ENCODE results near the gene NYAP2. TPM values are rescaled to one million over a fixed set of nuclear protein-coding genes. Genes with fewer than 3 reads are reported as not detected.

NYAP2 gene
- total RNA-seq, 1 experiment from 2014 or later = not detected

DNA sequence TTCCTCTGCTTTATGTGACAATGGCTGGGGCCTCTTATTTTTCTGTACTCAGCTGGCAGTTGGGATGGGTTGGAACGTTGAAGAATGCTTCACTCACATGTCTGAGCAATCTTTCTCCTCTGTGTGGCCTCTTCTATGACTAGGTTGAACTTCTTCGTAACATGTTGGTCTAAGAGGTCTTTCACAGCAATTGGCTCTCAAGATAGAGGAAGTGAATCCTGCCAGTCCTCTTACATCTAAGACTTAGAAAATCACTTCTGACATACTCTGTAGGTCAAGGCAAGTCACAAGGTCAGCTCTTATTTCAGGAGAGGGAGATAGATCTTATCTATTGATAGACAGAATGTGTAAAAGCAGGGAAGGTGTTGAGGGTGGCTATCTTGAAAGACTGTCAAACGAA, 174.1 kb downstream of the NYAP2 start:
- ATAC-seq = no peak
- TF ChIP-seq CREM (CRISPR knock-in tag; IDR thresholded peaks at IDR 0.05) = no peak
- TF ChIP-seq, protein P1, sequence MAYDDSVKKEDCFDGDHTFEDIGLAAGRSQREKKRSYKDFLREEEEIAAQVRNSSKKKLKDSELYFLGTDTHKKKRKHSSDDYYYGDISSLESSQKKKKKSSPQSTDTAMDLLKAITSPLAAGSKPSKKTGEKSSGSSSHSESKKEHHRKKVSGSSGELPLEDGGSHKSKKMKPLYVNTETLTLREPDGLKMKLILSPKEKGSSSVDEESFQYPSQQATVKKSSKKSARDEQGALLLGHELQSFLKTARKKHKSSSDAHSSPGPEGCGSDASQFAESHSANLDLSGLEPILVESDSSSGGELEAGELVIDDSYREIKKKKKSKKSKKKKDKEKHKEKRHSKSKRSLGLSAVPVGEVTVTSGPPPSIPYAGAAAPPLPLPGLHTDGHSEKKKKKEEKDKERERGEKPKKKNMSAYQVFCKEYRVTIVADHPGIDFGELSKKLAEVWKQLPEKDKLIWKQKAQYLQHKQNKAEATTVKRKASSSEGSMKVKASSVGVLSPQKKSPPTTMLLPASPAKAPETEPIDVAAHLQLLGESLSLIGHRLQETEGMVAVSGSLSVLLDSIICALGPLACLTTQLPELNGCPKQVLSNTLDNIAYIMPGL (CRISPR knock-in tag; IDR thresholded peaks at IDR 0.05) = no peak
- peaks cover 2% of the 10 kb centered on the region; the same call in 1 of the 2 replicates for H3K27me3 Mint-ChIP-seq (ENCODE audit: low read depth)
- POLR2A ChIA-PET = no interaction called here
- H3K4me3 Mint-ChIP-seq = no peak overlapping the region
- H3K36me3 Mint-ChIP-seq = peaks cover 16% of the 10 kb centered on the region
- no peak for DNase-seq (ENCODE audit: low spot score)
- CTCF ChIA-PET = no interaction called here
- no peak overlapping the region for H3K27ac Mint-ChIP-seq
- peaks cover 7% of the 10 kb centered on the region for H3K4me1 Mint-ChIP-seq
- H3K9me3 Mint-ChIP-seq = peaks cover 32% of the 10 kb centered on the region

DNA sequence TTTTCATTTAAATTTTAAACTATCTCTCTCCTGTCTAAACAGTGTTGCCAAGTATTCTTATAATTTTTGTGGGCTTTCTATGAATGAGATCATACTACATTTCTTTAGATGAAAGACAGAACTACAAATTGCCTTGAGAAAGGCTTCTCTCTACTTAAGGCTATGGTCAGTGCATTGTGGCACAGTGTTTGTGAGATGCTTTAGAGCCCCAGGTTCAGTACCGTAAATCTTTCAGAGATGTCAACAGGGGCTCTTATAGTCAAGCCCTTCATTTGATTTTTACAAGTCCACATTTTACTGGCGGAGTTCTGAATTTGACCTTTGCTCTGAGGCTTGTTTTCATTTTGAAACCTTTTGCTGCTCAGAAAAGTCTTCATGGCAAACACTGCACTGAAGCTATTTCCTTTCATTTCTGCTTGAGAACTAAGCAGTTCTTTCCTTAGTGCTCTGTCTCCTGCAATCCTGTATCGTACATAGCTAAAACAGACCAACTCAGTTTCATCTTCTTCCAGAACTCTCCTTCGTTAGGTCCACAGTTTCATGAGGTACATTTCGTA, 175.2 kb downstream of the NYAP2 start:
- POLR2A ChIA-PET = no interaction called here
- H3K4me1 Mint-ChIP-seq = no peaks in the 10 kb centered on the region
- H3K27me3 Mint-ChIP-seq (ENCODE audit: low read depth) = peaks cover 2% of the 10 kb centered on the region; the same call in 1 of the 2 replicates
- H3K9me3 Mint-ChIP-seq = peaks cover 30% of the 10 kb centered on the region
- H3K36me3 Mint-ChIP-seq = peaks cover 16% of the 10 kb centered on the region
- H3K27ac Mint-ChIP-seq = no peak overlapping the region
- ATAC-seq = no peak
- CTCF ChIA-PET = no interaction called here
- TF ChIP-seq CREM (CRISPR knock-in tag; IDR thresholded peaks at IDR 0.05) (no peak), TEAD4 (CRISPR knock-in tag; IDR thresholded peaks at IDR 0.05) (no peak), FOXP1 (CRISPR knock-in tag; IDR thresholded peaks at IDR 0.05; ENCODE audit: borderline replicate concordance) (no peak), ETV6 (CRISPR knock-in tag; IDR thresholded peaks at IDR 0.05) (no peak), FOXK1 (CRISPR knock-in tag; IDR thresholded peaks at IDR 0.05) (no peak), GABPB1 (CRISPR knock-in tag; IDR thresholded peaks at IDR 0.05) (no peak), ESRRA (CRISPR knock-in tag; IDR thresholded peaks at IDR 0.05; ENCODE audit: borderline replicate concordance) (no peak), SOX15 (CRISPR knock-in tag; IDR thresholded peaks at IDR 0.05) (no peak), FOXJ3 (CRISPR knock-in tag; IDR thresholded peaks at IDR 0.05; ENCODE audit: borderline replicate concordance) (no peak), NFYB (CRISPR knock-in tag; conservative IDR thresholded peaks at IDR 0.05; ENCODE audit: low read depth) (no peak), RELA (CRISPR knock-in tag; IDR thresholded peaks at IDR 0.05; ENCODE audit: borderline replicate concordance) (no peak), KAT7 (CRISPR knock-in tag; IDR thresholded peaks at IDR 0.05; ENCODE audit: borderline replicate concordance) (no peak), ZNF416 (CRISPR knock-in tag; IDR thresholded peaks at IDR 0.05) (no peak), NR3C1 (CRISPR knock-in tag; conservative IDR thresholded peaks at IDR 0.05; ENCODE audit: low read depth) (no peak), GTF2I (CRISPR knock-in tag; conservative IDR thresholded peaks at IDR 0.05) (no peak)
- TF ChIP-seq, protein P2, sequence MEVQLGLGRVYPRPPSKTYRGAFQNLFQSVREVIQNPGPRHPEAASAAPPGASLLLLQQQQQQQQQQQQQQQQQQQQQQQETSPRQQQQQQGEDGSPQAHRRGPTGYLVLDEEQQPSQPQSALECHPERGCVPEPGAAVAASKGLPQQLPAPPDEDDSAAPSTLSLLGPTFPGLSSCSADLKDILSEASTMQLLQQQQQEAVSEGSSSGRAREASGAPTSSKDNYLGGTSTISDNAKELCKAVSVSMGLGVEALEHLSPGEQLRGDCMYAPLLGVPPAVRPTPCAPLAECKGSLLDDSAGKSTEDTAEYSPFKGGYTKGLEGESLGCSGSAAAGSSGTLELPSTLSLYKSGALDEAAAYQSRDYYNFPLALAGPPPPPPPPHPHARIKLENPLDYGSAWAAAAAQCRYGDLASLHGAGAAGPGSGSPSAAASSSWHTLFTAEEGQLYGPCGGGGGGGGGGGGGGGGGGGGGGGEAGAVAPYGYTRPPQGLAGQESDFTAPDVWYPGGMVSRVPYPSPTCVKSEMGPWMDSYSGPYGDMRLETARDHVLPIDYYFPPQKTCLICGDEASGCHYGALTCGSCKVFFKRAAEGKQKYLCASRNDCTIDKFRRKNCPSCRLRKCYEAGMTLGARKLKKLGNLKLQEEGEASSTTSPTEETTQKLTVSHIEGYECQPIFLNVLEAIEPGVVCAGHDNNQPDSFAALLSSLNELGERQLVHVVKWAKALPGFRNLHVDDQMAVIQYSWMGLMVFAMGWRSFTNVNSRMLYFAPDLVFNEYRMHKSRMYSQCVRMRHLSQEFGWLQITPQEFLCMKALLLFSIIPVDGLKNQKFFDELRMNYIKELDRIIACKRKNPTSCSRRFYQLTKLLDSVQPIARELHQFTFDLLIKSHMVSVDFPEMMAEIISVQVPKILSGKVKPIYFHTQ (CRISPR knock-in tag; IDR thresholded peaks at IDR 0.05) = no peak
- TF ChIP-seq, protein P3, sequence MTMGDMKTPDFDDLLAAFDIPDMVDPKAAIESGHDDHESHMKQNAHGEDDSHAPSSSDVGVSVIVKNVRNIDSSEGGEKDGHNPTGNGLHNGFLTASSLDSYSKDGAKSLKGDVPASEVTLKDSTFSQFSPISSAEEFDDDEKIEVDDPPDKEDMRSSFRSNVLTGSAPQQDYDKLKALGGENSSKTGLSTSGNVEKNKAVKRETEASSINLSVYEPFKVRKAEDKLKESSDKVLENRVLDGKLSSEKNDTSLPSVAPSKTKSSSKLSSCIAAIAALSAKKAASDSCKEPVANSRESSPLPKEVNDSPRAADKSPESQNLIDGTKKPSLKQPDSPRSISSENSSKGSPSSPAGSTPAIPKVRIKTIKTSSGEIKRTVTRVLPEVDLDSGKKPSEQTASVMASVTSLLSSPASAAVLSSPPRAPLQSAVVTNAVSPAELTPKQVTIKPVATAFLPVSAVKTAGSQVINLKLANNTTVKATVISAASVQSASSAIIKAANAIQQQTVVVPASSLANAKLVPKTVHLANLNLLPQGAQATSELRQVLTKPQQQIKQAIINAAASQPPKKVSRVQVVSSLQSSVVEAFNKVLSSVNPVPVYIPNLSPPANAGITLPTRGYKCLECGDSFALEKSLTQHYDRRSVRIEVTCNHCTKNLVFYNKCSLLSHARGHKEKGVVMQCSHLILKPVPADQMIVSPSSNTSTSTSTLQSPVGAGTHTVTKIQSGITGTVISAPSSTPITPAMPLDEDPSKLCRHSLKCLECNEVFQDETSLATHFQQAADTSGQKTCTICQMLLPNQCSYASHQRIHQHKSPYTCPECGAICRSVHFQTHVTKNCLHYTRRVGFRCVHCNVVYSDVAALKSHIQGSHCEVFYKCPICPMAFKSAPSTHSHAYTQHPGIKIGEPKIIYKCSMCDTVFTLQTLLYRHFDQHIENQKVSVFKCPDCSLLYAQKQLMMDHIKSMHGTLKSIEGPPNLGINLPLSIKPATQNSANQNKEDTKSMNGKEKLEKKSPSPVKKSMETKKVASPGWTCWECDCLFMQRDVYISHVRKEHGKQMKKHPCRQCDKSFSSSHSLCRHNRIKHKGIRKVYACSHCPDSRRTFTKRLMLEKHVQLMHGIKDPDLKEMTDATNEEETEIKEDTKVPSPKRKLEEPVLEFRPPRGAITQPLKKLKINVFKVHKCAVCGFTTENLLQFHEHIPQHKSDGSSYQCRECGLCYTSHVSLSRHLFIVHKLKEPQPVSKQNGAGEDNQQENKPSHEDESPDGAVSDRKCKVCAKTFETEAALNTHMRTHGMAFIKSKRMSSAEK (CRISPR knock-in tag; IDR thresholded peaks at IDR 0.05; ENCODE audit: borderline replicate concordance) = no peak
- TF ChIP-seq, protein P4, sequence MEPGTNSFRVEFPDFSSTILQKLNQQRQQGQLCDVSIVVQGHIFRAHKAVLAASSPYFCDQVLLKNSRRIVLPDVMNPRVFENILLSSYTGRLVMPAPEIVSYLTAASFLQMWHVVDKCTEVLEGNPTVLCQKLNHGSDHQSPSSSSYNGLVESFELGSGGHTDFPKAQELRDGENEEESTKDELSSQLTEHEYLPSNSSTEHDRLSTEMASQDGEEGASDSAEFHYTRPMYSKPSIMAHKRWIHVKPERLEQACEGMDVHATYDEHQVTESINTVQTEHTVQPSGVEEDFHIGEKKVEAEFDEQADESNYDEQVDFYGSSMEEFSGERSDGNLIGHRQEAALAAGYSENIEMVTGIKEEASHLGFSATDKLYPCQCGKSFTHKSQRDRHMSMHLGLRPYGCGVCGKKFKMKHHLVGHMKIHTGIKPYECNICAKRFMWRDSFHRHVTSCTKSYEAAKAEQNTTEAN (CRISPR knock-in tag; IDR thresholded peaks at IDR 0.05) = no peak
- TF ChIP-seq, protein P5, sequence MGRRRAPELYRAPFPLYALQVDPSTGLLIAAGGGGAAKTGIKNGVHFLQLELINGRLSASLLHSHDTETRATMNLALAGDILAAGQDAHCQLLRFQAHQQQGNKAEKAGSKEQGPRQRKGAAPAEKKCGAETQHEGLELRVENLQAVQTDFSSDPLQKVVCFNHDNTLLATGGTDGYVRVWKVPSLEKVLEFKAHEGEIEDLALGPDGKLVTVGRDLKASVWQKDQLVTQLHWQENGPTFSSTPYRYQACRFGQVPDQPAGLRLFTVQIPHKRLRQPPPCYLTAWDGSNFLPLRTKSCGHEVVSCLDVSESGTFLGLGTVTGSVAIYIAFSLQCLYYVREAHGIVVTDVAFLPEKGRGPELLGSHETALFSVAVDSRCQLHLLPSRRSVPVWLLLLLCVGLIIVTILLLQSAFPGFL (CRISPR knock-in tag; IDR thresholded peaks at IDR 0.05; ENCODE audit: borderline replicate concordance) = no peak
- no peak overlapping the region for H3K4me3 Mint-ChIP-seq
- DNase-seq (ENCODE audit: low spot score) = no peak

Data from WTC11 (cell line).